Neural progenitor cell (in vitro differentiated cells): ENCODE data around the gene ELOVL1. TPM values are rescaled to one million over a fixed set of nuclear protein-coding genes. Genes with fewer than 3 reads are reported as not detected.

Experiments
- DNase-seq: peaks from one replicate; pipeline ENCODE4 v3.0.0-alpha.2; 2016; ENCODE audit warnings: low spot score
- H2AFZ ChIP-seq: fragments of 200-600 bp; sonication (generic); replicated peaks from 2 replicates; pipeline ENCODE4 v1.6.1; 2016; ENCODE audit warnings: antibody characterized with exemption
- H3F3A ChIP-seq: fragments of 200-600 bp; sonication (generic); 2 replicates; pipeline ENCODE4 v1.6.1; 2016; ENCODE audit warnings: antibody characterized with exemption, low read depth
- H3K27ac ChIP-seq: fragments of 200-600 bp; sonication (generic); 2 replicates; pipeline ENCODE4 v1.5.1; 2016; ENCODE audit warnings: mild to moderate bottlenecking
- H3K27me3 ChIP-seq: fragments of 200-600 bp; sonication (generic); 2 replicates; pipeline ENCODE4 v1.6.1; 2016; ENCODE audit warnings: mild to moderate bottlenecking, moderate library complexity
- H3K36me3 ChIP-seq: fragments of 200-600 bp; sonication (generic); 2 replicates; pipeline ENCODE4 v1.5.1; 2016
- H3K4me1 ChIP-seq: fragments of 200-600 bp; sonication (generic); 2 replicates; pipeline ENCODE4 v1.6.1; 2016; ENCODE audit warnings: mixed run types
- H3K4me2 ChIP-seq: fragments of 200-600 bp; sonication (generic); 2 replicates; pipeline ENCODE4 v1.6.1; 2016
- H3K4me3 ChIP-seq: fragments of 200-600 bp; sonication (generic); 2 replicates; pipeline ENCODE4 v1.5.1; 2016
- H3K79me2 ChIP-seq: fragments of 200-600 bp; sonication (generic); 2 replicates; pipeline ENCODE4 v1.6.1; 2016; ENCODE audit warnings: low read depth
- H3K9ac ChIP-seq: fragments of 200-600 bp; sonication (generic); 2 replicates; pipeline ENCODE4 v1.6.1; 2016
- H3K9me3 ChIP-seq: fragments of 200-600 bp; sonication (generic); 2 replicates; pipeline ENCODE4 v1.5.1; 2016; ENCODE audit warnings: low read depth
- H4K20me1 ChIP-seq: fragments of 200-600 bp; sonication (generic); 2 replicates; pipeline ENCODE4 v1.6.1; 2016; ENCODE audit warnings: low read depth
- H3K27ac Mint-ChIP-seq: 3 replicates; pipeline ENCODE4 v1.8.0; 2021; ENCODE audit warnings: mixed read lengths
- H3K27me3 Mint-ChIP-seq: 2 replicates; pipeline ENCODE4 v1.8.0; 2022; ENCODE audit warnings: low read depth, mild to moderate bottlenecking, inconsistent platforms, moderate library complexity, mixed read lengths; ENCODE audit not compliant: insufficient read depth
- H3K36me3 Mint-ChIP-seq: 3 replicates; pipeline ENCODE4 v1.8.0; 2021; ENCODE audit warnings: mixed read lengths
- H3K4me1 Mint-ChIP-seq: 3 replicates; pipeline ENCODE4 v1.8.0; 2021; ENCODE audit warnings: mixed read lengths
- H3K4me3 Mint-ChIP-seq: 3 replicates; pipeline ENCODE4 v1.8.0; 2021; ENCODE audit warnings: mild to moderate bottlenecking, moderate library complexity, mixed read lengths
- H3K9me3 Mint-ChIP-seq: 3 replicates; pipeline ENCODE4 v1.8.0; 2020; ENCODE audit warnings: mixed read lengths
- EZH2 ChIP-seq: fragments of 200-600 bp; sonication (generic); IDR thresholded peaks from 2 replicates; pipeline ENCODE4 v1.6.1; 2017; ENCODE audit warnings: antibody characterized with exemption, mild to moderate bottlenecking, moderate library complexity
- EZH2phosphoT487 ChIP-seq: fragments of 200-600 bp; sonication (generic); IDR thresholded peaks from 2 replicates; pipeline ENCODE4 v1.6.1; 2017; ENCODE audit warnings: antibody characterized with exemption
- total RNA-seq: library from RNA; depleted of rRNA; stranded (reverse); fragments of >200 nt; gene quantifications from 2 replicates; pipeline ENCODE4 v1.2.3, GENCODE V29; 2015; ENCODE audit warnings: low replicate concordance
- TF ChIP-seq, protein P1 (sequence below): fragments of 200-600 bp; sonication (generic); IDR thresholded peaks from 2 replicates; pipeline ENCODE4 v1.5.1; 2017; ENCODE audit warnings: antibody characterized with exemption, mild to moderate bottlenecking

Gene ELOVL1
- total RNA-seq, 1 donor from 2014 or later, result 5.6 TPM

DNA sequence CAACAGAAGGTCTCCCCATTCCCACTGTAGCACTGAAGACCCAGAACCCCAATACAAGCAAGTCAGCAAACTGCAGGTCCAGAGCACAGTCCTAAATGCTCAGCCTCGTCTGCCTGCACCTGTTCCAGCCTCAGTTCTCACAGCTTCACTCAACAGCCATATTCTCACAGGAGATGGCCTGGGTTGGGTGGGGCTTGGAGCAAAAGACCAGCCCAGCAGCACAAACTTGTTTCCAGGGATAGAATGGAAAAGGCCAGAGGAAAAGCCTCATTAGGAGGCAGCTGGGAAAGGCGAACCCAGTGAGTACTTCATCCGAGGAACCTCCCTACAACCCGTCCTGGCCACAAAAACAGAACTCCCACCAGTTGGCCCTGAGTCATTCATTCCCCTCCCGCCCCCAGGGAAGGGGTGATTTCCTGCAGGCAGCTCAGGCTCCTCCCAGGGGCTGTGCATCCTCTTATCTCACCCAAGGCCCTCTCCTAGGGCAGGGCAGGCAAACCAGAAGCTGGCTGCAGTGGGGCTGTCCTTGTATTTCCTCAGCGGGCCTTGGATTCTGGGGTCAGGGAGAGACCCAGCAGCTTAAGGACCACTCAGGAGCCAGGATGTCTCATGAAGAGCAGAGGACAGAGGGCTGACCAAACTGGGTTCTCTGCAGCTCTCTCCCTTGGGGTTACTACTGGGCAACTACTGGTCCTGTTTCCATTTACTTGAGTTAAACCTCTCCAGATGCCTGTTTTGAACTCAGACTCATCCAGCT, 37.6 kb downstream of the ELOVL1 start:
- Histone ChIP-seq H3K9ac (no peak overlapping the region), H3K4me2 (no peak overlapping the region), H3K36me3 (no peaks in the 10 kb centered on the region), H3K27me3 (no peaks in the 10 kb centered on the region), H3K79me2 (no peaks in the 10 kb centered on the region), H3K4me3 (no peak overlapping the region), H3K4me1 (no peaks in the 10 kb centered on the region), H2AFZ (peak overlapping the region; percentile 63), H4K20me1 (no peaks in the 10 kb centered on the region), H3K9me3 (no peaks in the 10 kb centered on the region), H3K27ac (no peak overlapping the region), H3F3A (no peaks in the 10 kb centered on the region)
- Mint-ChIP-seq H3K4me3 (no peak overlapping the region), H3K27me3 (peaks cover 5% of the 10 kb centered on the region), H3K36me3 (no peaks in the 10 kb centered on the region), H3K27ac (no peak overlapping the region), H3K4me1 (peaks cover 4% of the 10 kb centered on the region), H3K9me3 (peaks cover 24% of the 10 kb centered on the region)
- TF ChIP-seq EZH2, result no peak
- no peak for TF ChIP-seq EZH2phosphoT487
- TF ChIP-seq, protein P1, sequence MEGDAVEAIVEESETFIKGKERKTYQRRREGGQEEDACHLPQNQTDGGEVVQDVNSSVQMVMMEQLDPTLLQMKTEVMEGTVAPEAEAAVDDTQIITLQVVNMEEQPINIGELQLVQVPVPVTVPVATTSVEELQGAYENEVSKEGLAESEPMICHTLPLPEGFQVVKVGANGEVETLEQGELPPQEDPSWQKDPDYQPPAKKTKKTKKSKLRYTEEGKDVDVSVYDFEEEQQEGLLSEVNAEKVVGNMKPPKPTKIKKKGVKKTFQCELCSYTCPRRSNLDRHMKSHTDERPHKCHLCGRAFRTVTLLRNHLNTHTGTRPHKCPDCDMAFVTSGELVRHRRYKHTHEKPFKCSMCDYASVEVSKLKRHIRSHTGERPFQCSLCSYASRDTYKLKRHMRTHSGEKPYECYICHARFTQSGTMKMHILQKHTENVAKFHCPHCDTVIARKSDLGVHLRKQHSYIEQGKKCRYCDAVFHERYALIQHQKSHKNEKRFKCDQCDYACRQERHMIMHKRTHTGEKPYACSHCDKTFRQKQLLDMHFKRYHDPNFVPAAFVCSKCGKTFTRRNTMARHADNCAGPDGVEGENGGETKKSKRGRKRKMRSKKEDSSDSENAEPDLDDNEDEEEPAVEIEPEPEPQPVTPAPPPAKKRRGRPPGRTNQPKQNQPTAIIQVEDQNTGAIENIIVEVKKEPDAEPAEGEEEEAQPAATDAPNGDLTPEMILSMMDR, result no peak
- no peak for DNase-seq

DNA sequence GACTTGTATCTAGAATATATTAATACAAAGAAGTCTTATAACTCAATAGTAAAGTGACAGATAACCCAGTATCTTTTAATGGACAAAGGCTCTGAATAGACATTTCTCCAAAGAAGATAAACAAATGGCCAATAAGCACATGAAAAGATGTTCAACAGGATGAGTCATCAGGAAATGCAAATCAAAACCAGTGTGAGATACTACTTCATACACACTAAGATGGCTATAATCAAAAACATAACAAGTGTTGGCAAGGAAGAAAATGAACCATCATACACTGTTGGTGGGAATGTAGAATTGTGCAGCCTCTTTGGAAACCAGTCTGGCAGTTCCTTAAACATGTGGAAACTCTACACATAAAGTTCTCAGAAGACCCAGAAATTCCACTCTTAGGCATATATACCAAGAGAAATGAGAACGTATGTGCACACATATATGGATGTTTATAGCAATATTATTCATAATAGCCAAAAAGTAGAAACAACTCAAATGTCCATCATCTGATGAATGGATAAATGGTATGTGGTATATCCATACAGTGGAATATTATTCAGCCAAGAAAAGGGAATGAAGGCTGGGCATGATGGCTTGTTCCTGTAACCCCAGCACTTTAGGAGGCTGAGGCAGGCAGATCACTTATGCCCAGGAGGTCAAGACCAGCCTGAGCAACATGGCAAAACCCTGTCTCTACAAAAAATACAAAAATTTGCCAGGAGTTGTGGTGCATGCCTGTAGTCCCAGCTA, 40.1 kb downstream of the ELOVL1 start:
- no peak for TF ChIP-seq EZH2
- no peak for TF ChIP-seq EZH2phosphoT487
- TF ChIP-seq, protein P1, result no peak
- H3K4me3 Mint-ChIP-seq, result no peak overlapping the region
- peaks cover 4% of the 10 kb centered on the region for H3K4me1 Mint-ChIP-seq
- no peaks in the 10 kb centered on the region for H3K36me3 ChIP-seq
- no peak overlapping the region for H2AFZ ChIP-seq
- H3K27me3 ChIP-seq, result no peaks in the 10 kb centered on the region
- H3K4me1 ChIP-seq, result no peaks in the 10 kb centered on the region
- peaks cover 4% of the 10 kb centered on the region for H3K27me3 Mint-ChIP-seq
- no peaks in the 10 kb centered on the region for H3F3A ChIP-seq
- no peak overlapping the region for H3K4me3 ChIP-seq
- no peak for DNase-seq
- H3K79me2 ChIP-seq, result no peaks in the 10 kb centered on the region
- H3K9me3 Mint-ChIP-seq, result peaks cover 29% of the 10 kb centered on the region
- H3K4me2 ChIP-seq, result no peak overlapping the region
- H3K36me3 Mint-ChIP-seq, result no peaks in the 10 kb centered on the region
- no peaks in the 10 kb centered on the region for H4K20me1 ChIP-seq
- no peaks in the 10 kb centered on the region for H3K9me3 ChIP-seq
- H3K9ac ChIP-seq, result no peak overlapping the region
- no peak overlapping the region for H3K27ac ChIP-seq
- no peak overlapping the region for H3K27ac Mint-ChIP-seq

GRCh38 chr1:43325381-43325780, 42.4 kb downstream of the ELOVL1 start:
- peak overlapping the region; percentile 77 for H3K27ac Mint-ChIP-seq
- no peaks in the 10 kb centered on the region for H3K9me3 ChIP-seq
- no peak overlapping the region for H2AFZ ChIP-seq
- H3K4me3 ChIP-seq, result no peak overlapping the region
- H3K27me3 ChIP-seq, result no peaks in the 10 kb centered on the region
- peaks cover 29% of the 10 kb centered on the region for H3K9me3 Mint-ChIP-seq
- DNase-seq, result no peak
- peaks cover 7% of the 10 kb centered on the region for H3K27me3 Mint-ChIP-seq
- no peak for TF ChIP-seq EZH2phosphoT487
- TF ChIP-seq EZH2, result no peak
- TF ChIP-seq, protein P1, result no peak
- no peak overlapping the region for H3K27ac ChIP-seq
- H3K4me3 Mint-ChIP-seq, result no peak overlapping the region
- H3K4me1 ChIP-seq, result no peaks in the 10 kb centered on the region
- no peaks in the 10 kb centered on the region for H3F3A ChIP-seq
- no peaks in the 10 kb centered on the region for H3K36me3 Mint-ChIP-seq
- H3K4me1 Mint-ChIP-seq, result no peaks in the 10 kb centered on the region
- H3K79me2 ChIP-seq, result no peaks in the 10 kb centered on the region
- no peaks in the 10 kb centered on the region for H3K36me3 ChIP-seq
- H3K9ac ChIP-seq, result no peak overlapping the region
- H4K20me1 ChIP-seq, result no peaks in the 10 kb centered on the region
- no peak overlapping the region for H3K4me2 ChIP-seq
